Inflammatory macrophage treated with lipopolysaccharide for 4 hours (primary cell): ENCODE results near the gene OTUB2.

Source experiments
- DNase-seq: peaks from one replicate; pipeline ENCODE4 v3.0.0-alpha.2; 2020

OTUB2 gene

DNA sequence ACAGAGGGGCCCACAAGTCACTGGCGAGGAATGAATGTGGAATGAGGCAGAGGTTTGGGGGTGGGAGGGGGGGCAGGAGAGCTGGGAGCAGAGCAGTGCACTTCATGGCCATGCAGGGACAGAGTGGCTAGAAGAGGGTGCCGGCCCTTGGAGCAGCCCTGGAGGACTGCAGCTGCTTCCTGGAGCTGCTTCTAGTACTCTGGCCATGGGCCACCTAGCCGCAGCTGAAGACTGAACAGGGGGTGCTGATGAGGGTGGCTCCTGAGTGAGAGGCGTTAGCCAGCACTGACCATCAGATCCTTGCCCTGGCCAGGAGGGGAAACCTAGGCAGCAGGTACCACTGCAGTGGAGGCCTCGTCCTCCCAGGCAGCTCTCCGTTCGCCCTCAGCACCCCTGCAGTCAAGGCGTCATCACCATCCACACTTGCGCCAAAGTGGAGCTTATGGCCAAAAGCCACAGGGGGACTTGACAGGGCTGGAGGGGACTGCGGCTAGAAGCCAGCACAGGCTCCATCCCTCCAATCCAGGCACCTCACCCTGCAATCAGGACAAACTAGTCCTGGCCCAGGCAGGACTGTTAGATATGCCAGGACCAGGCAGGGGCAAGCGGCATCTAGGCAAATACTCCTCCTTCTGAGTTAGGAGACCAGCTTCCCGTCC lies 16.4 kb downstream of the OTUB2 start:
- DNase-seq: no peak

DNA sequence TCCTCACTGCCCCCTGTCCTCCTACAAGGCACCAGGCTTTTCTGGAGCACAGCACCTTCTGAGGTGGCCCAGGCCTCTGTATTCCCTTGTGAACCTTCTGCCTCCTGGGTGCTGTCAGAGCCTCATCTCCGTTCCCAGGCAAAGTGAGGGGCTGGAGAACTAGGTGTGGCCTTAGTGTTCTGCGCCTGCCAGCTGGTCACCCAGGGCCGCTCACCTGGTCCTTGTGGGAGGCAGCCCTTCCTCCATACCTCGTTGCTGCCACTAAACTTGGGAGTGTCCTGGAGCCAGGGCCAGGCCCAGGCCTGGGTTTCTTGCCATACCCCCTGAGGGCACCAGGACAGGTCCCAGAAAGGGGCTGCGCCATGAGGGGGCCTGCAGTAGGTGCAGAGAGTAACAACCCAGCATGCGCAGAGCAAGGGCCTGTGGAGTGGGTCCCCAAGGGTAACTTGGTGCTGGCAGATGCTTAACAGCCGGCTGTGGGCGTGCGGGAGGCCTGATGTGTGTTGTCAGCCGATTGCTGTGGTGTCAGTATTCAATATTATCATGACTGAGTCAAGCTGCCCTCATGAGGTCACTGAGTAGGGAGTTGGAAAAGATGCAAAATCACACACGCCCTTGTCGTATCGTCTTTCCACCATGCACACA lies 17.1 kb downstream of the OTUB2 start:
- DNase-seq: no peak

DNA sequence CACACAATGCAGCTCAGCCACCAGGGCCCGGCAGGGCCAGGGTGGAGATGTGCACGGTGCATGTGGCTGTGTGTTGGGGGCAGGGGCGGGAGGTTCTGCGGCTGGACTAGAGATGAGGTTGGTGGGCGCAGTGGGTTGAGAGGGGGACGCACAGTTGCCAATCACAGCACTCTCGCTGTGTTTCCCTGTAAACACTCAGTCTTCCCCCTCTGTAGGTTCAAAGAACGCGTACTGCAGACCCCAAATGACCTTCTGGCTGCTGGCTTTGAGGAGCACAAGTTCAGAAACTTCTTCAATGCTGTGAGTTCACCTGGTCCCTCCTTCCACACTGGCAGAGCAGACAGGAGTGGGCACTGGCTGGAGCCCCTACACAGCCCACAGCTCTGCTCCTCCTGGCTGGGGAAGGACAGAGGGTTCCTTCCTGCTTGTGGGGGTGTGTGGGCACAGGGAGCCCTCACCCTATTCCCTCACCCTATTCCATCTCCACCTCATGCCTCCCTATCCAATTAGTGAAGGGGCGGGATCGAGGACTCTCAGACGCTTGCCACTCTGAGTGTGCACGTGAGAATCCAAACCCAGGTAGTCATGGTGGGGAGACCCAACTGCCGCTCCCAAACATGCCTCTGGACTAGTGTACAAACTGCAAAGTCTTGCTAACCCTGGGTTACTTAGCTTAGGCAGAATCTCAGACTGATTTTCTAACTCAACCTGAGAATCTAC lies 17.8 kb downstream of the OTUB2 start:
- no peak for DNase-seq

DNA sequence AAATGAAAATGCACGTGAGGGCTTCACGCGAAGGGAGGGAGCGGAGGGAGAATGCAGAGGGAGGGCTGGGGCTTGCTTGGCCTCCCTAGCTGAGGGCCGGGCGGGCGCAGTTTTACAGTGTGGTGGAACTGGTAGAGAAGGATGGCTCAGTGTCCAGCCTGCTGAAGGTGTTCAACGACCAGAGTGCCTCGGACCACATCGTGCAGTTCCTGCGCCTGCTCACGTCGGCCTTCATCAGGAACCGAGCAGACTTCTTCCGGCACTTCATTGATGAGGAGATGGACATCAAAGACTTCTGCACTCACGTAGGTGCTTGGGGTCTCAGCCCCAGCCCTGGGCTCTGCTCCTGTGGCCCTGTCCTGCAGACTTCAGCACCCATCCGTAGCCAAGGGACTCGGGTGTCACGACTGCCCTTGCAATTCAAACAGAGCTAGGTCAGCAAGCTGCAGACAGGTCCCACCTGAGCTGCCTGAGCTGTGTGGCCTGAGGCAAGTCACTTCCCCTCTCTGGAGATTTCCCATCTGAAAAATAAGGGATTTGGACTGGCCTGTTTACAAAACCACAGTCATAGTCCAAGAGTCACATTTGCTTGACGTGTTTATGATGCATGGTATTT lies 18.4 kb downstream of the OTUB2 start:
- DNase-seq: no peak

DNA sequence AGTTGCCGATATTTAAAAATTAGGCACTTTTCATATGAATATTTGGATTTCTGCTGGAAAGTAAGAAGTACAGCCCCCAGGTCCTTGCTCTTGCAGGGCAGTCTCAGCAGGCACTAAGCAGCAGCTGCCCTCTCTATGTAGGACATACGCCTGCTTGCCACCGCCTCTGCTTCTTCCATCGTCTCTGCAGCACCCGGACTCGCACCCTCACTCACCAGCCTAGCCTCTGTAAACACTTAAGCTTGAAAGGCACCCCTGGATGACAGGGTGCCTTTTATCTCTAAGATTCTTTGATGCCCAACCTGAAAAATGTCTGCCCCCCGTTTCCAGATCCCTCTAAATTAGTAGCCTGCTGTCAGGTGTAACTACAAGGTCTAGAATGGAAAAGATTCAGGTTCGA lies 19.0 kb downstream of the OTUB2 start:
- no peak for DNase-seq

DNA sequence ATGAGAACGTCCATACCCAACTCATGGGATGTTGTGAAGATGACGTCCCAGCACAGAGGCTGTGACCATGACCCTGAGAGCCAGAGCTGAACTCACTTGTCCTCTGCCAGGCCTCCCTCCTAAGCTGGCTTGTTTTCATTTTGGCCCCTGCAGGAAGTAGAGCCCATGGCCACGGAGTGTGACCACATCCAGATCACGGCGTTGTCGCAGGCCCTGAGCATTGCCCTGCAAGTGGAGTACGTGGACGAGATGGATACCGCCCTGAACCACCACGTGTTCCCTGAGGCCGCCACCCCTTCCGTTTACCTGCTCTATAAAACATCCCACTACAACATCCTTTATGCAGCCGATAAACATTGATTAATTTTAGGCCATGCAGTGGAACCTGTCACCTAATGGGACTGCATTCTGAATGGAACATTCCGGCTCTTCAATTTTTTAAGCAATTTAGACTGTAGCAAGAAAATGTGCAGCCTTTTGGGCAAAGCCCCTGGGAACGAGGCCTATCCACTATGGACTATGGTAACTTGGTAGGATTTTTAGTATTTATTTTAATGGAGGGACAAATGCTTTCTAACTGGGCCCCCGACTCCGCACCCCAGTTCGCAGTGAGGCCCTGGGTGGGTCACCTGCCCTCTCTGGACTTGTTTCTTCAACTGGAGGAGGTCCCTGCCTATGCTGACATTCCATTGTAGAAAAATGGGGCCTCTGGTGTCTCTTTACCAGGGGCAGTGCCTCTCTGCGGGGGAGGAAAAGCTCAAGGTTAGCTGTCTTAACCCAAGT lies 19.6 kb downstream of the OTUB2 start:
- no peak for DNase-seq

DNA sequence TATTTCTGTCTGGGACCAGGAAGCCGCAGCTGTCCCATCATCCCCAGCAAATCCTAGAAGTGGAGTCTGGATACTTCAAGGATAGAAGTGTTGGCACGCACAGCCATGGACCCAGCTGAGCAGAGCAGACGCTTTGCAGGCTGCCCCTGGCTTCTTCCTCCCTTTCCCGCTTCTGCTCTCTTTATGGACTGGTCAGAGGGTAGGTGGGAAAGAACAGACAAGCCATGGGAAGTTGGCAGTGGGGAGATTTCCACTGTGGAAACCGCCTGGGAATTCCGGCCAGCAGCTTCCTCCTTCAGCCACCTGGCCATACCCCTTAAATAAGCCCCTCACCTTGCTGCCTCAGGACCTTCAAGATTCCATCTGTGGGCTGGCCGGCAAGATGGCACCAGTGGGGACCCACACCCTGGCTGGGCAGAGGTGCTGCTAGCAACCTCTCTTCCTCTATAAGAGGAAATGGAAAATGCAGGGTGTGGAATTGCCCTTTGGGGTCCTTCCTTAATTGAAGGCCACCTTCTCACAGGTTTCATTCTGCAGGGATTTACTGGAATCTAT lies 20.6 kb downstream of the OTUB2 start:
- no peak for DNase-seq

DNA sequence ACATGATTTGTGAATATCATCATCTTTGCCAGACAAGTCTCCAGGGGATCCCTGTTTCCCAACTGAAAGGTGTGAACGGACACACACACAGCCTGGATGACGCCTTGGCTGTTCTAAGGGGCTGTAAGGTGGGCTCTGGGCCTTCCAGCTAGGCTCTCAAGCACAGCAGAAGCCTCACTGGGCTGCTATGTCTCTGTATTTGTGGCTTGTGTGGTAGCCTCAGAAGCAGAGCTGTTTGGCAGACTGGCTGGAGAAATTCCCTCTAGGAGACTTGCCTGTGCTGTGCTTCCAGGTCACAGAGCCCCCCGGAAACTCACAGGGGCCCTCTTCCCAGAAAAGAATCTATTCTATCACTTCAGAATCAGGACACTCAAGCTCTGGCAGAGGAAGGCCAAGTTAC lies 21.4 kb downstream of the OTUB2 start:
- DNase-seq: no peak

DNA sequence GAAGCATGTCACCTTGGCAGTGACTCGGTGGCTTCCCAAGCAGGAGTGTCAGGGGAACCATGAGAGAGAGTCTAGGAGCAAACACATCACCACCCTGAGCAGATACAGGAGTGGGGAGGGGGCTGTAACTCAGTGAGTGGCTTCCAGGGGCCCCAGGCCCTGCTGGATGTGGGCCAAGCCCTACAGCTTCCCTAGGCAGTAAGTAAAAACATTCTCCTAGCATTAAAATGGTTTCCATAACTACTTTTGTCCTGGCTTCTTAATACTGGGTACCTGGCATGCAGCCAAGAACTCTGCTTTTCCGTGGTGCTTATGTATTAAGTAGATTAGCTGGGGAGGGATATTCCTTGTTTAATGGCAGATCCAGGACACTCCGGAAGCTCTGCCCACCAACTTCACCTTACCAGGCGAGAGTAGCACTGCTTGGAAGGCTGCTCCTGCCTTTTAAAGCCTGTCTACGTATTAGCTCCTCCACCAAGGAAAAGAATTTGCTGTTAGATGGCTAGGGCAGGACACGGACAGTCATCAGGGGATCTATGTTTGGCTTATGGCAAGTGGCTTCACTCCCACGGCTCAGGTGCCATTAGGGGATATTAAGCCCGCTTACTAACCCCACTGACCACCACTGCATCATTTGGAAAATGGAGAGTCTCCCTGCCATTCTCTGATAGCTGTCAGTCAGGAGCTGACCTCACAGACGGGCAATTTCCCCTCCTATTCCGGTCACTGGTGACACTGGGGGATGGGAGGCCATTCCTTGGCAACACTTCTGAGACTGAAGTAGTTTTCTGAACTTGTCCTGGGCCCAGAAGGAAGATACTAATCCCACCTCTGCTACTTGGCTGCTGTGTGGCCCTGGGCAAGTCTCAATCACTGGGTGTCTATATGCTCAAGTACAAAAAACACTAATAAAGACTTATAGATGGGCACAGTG lies 22.8 kb downstream of the OTUB2 start:
- no peak for DNase-seq

DNA sequence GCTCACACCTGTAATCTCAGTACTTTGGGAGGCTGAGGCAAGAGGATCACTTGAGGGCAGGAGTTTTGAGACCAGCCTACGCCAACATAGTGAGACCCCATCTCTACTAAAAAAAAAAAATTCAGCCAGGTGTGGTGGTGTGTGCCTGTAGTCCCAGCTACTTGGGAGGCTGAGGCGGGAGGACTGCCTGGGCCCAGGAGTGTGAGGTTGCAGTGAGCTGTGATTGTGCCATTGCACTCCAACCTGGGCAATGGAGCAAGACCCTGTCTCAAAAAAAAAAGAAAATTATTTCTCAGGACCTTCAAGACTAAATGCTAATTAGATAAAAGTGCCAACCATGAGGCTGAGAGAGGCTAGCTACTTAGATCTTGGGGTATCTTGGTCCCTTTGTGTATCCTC lies 23.5 kb downstream of the OTUB2 start:
- no peak for DNase-seq

DNA sequence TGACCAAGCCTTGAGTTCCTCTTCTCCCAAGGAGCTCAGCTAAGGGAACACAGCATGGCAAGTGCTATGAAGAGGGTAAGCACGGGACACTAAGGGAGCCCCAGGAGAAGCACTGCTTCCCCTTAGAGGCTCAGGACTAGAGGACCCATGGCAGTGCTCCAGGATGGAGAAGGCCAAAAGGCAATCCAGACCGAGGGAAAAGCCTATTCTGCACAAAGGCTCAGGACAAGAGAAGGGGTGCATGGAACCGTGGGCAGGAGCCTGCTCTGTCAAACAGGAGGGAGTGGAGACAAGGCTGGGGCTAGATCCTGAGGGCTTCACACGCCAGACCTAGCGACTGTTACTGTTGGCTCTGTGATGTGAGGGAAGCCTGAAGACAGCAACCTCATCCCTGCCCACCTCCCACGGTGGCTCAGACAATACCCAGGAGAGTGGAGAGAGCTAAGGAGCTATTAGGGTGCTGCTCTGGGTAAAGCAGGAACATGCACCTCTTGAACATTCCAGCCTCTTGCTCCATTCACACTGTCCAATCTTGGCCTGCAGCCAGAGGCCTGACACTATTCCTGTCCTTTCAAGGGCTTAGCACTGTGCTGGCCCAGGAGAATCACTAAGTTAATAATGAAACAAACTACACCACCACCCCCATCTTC lies 24.2 kb downstream of the OTUB2 start:
- DNase-seq: no peak

DNA sequence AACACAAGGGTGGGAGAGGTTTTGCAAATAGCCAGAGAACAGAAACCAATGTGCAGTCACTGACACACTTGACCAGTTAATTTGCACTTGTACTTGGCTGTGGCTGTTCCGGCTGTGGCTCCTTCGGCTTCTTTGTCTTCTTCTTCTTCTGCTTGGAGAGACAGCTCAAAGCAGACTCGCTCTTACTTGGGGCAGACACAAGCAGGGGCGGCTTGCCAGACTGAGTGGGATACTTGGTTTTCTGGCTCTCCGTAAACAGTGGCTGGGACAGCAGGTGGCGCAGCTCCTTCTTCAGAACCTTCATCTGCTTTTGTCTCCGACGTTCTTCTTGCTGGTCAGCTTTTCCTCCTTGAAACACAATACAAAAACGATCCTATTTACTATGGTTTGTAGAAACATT lies 25.0 kb downstream of the OTUB2 start:
- DNase-seq: no peak

DNA sequence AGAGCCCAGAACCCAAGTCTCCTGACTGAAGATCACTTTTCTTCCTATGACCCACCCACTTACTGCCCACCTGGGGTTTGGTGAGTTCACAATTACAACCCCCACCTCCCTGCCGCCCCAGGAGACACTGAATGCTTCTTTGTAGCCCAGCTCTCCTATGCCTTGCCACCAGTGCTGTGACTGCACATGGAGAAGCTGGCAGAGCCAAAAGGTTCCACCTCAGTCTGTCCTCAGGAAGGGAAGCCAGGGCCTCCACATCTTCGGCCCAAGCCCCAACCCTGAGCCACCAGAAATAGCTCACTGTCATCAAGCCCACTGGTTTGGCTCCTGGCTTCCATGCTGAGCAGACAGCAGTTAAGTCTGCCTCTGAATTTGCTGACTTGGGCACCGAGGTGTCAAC lies 25.6 kb downstream of the OTUB2 start:
- DNase-seq: no peak

DNA sequence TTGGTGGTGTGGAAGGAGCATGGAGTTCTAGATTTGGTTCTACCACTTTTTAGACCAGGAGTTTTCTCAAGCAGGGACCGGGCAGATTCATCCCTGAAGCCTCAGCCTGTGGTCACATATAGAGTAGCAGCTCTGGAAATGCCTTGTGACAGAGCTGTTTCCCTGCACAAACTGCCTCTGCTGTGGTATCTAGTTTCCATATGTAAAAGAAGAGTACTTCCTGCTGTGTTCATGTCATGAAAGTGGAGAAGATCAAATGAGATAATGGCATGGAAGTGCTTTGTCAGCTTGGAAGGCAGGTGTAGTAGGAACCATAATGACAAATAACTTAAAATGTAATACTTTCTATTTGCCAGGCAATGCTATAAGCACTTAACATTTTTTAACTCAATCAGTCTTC lies 26.1 kb downstream of the OTUB2 start:
- DNase-seq: no peak

DNA sequence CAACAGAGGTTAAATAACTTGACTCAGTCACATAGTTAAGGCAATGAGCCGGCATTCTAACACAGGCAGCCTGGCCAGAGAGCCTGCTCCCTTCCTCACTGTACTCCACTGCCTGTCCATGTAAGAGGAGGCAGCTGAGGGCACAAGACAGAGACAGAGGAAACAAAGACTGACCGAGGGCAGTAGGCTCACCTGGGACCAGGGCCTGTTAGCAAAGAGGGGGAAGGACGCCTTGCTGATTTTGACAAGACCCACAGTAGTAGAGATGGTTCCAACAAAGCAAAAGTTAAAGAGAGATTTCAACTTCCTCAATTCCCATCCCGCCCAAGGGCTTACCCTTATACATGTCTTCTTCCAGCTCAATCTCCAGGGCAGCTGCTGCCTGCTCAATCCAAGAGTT lies 26.5 kb downstream of the OTUB2 start:
- DNase-seq: no peak

DNA sequence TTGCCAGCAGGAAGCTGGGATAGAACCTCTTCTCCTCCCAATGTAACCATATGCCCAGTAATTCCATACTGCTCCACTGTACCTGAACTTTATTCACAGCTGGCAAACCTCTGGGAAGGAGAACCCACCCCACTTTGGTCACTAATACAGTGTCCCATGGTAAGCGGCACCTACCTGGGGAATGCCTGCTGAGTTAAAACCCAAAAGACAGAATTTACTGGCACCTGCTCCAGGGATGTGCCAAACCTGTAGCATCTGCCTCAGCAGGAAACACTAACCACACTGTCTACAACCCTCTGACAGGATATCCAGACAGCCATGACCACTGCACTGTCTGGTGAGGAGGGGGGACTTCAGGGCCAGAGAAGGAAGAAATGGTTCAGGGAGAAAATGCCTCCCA lies 28.3 kb downstream of the OTUB2 start:
- DNase-seq: no peak

DNA sequence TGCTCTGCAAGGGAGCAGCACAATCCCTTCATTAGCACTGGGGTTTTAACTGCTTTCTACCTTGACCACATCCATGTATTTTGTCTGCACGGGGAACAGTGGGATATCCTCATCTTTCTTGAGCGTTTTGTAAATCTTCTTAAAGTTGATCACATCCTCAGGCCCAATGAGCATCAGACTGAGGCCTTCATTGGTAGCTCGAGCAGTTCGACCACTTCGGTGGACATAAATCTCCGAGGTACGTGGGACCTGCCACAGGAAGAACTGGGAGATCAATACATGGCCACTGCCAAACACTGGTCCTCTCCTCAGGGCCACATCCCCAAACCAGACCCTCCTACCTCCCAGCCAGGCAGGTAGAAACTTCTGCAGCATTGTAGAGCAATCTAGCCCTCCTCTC lies 28.8 kb downstream of the OTUB2 start:
- DNase-seq: no peak

DNA sequence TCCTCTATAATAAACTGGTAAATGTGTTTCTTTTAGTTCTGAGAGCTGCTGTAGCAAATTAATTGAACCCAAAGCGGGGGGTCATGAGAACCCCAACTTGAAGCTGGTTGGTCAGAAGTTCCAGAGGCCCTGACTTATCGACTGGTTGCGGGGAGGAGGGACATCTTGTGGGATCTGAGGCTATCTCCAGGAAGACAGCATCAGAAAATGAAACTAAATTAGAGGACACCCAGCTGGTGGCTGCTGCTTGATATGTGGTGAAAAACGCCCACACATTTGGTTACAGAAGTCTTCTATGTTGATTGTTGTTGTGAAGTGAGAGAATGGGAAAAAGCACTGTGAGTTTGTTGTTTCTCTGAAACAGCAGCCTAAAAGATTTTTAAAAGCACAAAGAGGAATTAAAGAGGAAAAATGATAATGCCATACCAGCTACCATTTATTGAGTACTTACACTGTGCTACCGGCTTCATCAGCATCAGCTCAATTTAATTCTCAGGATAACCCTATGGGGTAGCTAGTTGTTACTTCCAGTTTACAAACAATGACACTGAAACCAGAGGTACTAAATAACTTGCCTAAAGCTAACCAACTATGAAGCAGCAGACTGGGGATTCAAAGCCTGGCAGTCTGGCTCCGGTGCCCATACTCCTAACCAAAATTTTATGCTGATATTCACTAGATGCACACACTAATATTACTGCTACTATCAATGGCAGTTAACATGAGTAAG lies 30.6 kb downstream of the OTUB2 start:
- DNase-seq: peak; percentile 82

DNA sequence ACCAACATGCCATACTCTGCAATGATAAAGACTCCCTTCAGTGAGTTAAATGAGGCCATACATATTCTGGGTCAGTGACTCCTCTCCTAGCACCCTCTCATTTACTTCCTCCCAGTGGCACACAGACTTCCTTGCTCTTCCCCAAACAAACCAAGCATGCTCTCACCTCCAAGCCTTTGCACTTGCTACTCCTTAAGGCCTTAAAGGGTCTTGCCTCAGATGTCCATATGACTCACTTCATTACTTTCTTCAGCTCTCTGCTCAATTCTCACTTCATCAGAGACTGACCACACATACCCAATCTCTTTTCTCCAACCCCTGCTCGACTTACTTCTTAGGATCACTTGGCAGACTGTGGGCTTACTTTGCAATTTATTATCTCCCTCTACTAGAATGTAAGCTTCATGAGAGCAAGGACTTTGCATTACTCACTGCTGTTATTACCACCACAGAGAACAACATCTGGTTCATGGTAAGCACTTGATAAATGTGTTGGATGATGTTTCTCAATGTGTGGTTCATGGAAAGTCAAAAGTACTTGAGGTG lies 32.1 kb downstream of the OTUB2 start:
- peak; percentile 6 for DNase-seq

DNA sequence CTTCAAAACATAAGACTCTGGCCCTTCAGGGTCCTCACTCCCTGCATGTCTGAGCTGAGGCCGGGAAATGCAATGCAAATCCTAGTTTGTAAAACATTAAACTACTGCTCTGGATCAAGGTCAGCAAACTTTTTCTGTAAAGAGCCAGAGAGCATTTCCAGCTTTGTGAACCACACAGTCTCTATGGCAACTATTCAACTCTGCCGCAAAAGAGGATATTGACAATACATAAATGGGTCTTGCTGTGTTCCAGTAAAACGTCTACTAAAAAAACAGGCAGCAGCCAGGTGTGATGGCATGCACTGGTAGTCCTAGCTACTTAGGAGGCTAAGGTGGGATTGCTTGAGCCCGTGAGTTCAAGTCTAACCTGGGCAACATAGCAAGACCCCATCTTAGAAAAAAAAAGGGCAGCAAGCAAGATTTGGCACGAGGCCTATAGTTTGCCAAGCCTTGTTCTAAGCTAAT lies 32.6 kb downstream of the OTUB2 start:
- no peak for DNase-seq
